ENCODE results near the gene SPATA31C1.

The SPATA31C1 gene

DNA sequence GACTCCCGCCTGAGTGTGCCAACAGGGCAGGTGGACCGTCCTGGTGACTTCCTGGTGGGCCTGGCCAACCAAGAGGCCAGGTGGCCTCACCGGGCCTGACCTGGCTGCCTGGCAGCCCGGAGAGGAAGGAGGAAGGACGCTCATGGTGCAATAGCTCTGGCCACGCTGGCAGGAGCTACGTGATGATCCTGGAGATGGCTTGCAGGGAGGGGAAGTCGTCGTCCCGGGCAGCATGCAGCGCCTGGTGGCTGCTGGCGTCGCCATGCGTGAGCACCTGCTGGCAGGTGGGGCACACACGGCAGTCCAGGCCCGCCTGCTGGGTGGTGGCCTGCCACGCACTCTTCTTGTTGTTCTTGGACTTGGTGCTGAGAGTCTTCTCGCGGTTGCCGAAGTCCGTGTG lies 26.3 kb downstream of the SPATA31C1 start:
- no peak for DNase-seq

DNA sequence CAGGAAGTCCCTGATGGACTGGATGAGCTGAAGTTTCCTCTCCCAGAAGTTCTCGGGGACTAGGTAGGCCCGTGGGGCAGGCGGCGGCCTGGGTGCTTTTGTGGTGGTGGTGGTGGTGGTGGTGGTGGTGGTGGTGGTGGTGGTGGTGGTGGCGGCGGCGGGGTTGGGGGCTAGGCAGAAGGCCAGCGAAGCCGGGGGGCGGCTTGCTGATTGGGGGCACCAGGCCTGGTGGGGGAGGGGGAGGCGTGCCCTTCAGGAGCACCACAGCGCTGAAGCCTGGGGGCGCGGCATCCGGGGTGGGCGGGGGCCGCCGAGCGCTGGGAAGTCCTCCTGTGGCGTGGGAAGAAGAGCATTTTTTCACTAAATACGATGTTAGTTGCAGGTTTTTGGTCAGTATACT lies 26.9 kb downstream of the SPATA31C1 start:
- DNase-seq: no peak

DNA sequence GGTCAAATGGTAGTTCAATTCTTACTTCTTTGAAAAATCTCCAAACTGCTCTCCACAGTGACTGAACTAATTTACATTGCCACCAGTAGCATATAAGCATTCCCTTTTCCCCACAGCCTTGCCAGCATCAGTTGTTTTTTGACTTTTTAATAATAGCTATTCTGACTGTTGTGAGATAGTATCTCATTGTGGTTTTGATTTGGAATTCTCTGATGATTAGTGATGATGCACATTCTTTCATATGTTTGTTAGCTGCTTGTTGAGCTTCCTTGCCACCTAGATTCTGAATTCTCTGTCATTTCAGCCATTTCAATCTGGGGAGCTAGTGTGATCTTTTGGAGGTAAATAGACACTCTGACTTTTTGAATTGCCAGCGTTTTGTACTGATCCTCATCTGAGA lies 32.5 kb downstream of the SPATA31C1 start:
- no peak for DNase-seq

DNA sequence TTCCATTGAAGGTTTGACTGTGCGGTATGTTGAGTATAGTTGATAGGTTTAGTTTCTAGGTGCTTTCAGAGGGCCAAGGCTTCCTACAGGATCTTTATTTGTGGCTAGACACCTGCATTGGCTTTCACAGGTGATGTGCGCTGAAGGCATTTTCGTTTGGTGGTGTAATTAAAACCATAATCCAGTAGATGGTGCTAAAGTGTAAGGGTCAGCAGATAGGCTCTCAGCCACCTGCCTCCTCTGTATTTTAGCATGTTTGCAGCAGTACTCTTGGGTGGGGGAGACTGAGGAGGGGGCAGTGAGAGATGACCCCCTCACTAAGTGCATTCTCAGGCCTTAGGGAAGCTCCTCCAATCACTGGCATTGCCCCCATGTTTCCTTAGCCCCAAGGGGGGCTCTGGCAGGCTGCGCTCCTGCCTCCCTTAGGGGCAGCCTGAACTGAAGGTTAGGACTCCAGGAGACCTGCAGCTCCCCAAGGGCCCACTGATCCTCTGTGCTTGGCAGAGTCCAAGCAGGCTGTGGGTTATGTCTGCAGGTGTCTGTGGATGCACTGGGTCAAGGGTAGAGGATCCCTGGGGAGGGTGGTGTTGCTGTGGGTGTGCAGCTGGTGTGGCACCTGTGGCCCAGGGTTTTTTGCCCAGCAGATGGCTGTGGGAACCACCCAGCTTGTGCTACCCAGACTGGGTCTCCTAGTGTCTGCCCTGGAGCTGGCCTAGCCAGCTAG lies 33.2 kb downstream of the SPATA31C1 start:
- DNase-seq: peak; percentile 56

DNA sequence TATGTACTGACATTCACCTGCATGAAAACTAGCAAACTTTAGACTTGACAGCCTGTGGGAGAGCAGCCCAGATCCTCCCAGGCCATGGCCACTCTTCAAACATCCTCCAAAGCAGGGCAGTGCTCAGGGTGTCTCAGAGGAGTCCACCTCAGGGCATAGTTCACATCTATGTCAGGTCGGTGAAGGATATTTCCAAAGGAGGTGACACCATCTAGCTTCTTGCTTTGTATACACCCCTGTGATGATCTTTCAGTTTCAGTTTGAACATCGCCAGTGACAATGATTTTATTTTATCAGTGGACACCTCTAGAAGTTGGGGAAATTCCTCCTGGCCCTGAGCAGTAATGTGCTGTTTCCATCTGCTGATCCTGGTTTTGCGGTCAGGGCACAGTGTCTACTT lies 36.5 kb downstream of the SPATA31C1 start:
- DNase-seq: no peak

DNA sequence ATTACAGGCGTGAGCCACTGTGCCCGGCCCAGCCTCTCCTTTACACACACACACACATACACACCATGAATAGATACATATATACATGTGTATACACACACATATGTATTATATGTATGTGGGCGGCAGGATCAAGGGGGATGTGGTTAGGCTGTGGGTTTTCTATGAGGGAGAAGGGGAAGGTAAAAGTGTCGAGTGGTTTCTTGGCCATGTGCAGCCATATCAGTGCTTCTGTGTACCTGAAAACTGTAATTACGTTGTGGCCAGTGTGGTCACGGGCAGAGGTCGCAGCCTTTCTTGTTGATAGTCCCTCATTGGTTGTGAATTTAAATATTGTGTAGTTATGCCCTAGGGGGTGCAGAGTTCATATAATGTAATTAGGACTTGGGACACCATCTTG lies 40.1 kb downstream of the SPATA31C1 start:
- no peak for DNase-seq

DNA sequence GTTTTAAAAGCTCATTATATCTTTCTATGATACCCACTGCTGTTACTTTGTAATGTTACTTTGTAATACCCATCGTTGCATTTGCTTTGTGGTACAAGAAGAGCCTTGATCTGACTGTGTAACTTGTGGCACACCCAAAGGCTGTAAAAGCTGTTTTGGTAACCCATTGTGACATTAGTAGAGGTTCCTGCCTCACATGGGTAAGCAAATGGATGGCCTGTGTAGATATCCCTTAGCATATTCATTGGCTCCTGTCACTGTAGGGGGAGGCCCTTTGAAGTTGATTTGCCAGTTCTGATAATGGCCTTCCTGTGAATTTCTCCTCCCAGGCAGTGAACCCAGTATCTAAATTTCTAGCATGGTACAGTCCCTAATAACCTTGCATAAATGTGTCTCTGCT lies 40.8 kb downstream of the SPATA31C1 start:
- DNase-seq: no peak

DNA sequence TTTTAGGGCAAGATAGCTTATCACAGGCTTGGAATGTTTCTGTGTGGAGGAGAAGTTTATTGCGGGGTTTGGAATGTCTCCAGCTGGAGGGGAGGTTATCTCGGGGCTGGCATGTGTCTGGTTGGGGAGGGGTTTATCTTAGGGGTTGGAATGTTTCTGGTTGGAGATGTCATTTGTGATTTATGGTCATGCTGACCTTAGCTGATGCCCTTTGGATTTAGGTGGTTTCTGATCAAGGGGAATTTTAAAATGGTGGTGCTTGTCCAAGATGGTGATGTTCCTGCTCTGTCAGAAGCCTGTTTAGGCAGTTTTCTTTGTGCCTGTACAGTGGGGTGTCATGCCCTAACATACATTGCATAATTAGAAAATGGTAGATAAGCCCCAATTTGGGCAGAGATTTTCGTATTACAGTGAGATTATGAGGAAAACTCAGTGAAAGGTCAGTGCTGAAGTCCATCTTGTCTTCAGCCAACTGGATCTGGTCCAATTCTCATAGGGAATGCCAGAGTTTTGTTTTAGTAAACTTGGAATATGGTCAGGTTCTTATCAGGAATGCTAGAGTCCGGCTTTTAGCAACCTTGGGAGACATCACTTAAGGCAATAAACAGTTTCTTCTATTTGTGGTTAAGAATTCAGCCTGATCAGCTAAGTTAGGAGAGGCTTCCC lies 42.3 kb downstream of the SPATA31C1 start:
- peak; percentile 18 for DNase-seq

DNA sequence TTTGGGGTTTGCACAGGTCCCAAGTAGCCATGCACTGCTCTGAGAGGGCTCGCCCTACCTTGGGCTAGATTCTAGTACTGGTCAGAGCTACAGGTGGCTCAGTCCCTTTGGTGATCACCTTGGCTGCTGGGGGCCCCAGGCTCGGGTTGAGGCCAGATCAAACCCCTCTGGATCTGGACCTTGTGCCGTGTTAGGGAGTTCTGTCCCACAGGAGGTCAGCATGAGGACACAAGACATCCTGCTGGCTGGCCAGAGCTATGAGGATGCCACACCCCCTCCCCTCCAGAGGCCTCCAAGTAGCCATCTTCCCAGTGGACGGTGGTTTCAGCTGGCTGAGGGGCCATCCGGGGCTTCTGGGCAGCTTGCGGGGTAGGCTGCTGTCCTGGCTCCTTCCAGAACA lies 46.0 kb downstream of the SPATA31C1 start:
- no peak for DNase-seq

DNA sequence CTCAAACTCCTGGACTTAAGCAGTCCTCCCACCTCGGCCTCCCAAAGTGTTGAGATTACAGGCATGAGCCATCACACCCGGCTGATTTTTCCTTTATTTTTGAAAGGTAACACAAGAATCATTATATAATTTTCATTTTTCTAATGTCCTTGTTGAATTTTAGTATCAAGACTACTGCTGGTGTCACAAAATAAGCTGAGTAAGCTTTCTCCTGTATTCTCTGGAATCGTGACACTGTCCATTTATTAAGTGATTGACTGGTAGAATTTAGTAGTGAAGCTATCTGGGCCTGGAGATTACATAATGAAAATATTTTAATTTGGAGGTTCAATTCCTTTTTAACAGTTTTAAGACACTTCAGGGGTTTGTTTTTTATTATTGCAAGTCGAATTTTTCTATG lies 47.1 kb downstream of the SPATA31C1 start:
- DNase-seq: no peak

DNA sequence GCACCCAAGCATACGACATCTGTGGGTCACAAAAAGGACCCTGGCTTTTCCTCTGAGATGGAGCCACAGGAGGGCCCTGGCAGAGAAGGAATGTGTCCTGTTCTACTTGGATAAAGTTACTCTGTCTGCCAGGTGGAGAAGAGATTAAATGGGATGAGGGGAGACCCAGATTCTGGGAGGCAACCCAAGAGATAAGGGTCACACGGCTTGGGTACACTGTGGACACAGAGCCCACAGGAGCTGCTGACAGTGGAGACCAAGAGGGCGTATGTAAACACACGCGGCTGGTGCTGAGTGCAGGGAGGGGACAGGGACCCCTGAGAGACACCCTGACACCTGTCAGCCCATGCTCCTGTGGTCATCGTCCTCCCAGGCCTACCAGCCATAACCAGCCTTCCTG lies 50.4 kb downstream of the SPATA31C1 start:
- DNase-seq: no peak

DNA sequence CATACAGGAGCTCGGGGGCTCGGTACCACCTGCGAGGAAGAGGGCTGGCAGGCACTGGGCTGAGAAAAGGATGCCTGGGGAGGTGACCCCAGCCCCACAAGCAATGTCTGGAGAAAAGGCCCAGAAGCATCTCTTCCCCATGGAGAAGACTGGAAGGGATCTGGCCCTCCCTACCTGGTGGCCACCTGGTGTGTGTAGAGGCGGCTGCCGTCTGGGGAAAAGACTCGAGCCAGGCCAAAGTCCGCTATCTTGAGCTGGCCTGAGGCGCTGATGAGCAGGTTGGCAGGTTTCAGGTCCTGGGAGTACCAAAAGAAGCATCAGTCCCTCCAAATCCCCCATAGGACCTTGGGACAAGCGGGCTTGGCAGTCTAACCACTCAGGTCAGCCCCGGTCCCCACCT lies 52.8 kb downstream of the SPATA31C1 start:
- no peak for DNase-seq

DNA sequence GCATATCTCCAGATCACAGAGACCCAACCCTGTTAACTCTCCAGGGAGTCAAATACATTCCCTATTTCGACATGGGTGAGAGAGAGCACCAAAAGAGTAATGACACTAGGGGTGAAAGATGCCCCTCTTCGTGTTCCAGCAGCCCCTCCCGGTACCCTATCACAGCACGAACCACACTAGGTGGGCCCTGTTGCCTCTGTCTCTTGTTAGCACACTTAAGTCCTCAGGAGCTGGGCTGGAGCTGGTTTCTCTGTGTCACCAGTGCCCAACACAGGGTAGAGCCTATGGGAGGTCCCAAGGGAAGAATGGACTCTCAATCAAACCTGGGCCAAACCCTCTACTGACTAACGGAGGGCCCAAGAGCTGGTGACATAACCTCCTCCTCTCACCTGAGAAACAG lies 55.4 kb downstream of the SPATA31C1 start:
- DNase-seq: no peak
